Fibroblast of peridontal ligament (primary cell): ENCODE data around the gene PRDM5.

Source experiments
- DNase-seq: peaks from one replicate; pipeline ENCODE4 v3.0.0-alpha.2; 2010; ENCODE audit errors: extremely low read depth

Gene PRDM5

DNA sequence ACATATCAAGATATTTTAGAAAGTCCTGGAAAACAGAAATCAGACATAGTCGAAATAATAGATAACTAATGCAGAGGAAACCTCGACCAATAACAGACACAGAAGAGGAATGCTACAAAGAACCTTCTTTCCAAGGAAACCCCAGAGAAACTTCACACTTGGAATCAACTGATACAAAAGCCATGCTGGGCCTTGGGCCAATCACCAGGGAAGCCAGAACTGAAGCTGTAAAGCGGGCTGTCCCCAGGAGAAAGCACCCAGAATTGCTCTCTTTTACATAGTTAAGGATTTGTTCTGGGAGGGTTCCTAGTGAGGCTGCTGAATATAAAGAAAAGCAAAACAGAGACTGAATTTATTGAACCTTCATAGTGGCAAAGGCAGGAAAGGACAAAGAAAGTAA lies 100.5 kb downstream of the PRDM5 start:
- no peak for DNase-seq

DNA sequence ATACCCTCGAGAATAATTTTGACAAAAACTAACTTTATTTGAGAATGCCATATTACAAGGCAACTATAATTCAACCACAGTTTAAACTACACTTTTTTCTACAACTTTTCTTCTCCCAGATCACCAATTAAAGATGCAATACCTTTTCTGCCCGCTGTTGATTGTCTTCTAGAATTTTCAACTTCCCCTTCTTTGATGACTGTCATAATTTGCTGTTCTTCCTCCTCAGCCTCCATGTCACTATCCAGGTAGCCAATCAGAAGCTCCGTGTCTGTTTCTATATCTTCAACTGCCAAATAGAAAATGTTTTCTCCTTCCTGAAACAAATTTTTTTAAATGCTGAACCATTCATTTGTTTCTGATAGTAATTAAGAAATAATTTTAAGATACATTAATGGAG lies 101.5 kb downstream of the PRDM5 start:
- DNase-seq: no peak

GRCh38 chr4:120819805-120820437 lies 102.6 kb downstream of the PRDM5 start:
- no peak for DNase-seq

- peak; percentile 27 for DNase-seq
Observed at GRCh38 chr4:120816296-120816965, 106.1 kb downstream of the PRDM5 start.

GRCh38 chr4:120815361-120815760 lies 107.2 kb downstream of the PRDM5 start:
- DNase-seq: no peak

- no peak for DNase-seq
Observed at GRCh38 chr4:120814886-120815285, 107.6 kb downstream of the PRDM5 start.

DNA sequence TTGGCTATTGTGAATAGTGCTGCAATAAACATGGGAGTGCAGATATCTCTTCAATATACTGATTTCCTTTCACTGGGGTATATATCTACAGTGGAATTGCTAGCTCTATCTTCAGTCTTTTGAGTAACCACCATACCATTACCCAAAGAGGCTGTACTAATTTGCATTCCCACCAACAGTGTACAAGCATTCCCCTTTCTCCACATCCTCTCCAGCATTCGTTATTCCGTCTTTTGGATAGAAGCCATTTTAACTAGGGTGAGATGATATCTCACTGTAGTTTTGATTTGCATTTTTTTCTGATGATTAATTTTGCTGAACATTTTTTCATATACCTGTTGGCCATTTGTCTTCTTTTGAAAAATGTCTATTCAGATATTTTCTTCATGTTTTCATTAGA lies 110.3 kb downstream of the PRDM5 start:
- DNase-seq: no peak

DNA sequence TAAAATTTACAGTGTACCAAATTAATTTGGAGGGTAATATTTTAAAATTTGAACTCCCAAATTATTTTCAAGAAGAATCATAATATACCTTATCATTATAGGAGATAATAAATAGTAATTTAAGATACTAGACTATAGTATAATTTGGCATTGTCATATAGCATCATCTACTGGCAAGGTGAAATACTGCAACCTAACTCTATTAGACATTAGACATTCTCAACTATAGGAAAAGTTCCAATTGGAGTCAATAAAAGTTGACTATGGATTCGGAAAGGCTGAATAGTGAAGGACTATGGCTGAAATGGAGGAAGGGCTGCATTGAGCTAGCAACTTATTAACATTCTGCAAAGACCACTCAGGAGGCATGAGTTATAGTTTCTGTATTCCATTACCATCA lies 113.0 kb downstream of the PRDM5 start:
- no peak for DNase-seq

- DNase-seq: no peak
Observed at GRCh38 chr4:120808475-120809141, 113.9 kb downstream of the PRDM5 start.

- DNase-seq: peak; percentile 59
Observed at GRCh38 chr4:120801137-120801758, 121.3 kb downstream of the PRDM5 start.

DNA sequence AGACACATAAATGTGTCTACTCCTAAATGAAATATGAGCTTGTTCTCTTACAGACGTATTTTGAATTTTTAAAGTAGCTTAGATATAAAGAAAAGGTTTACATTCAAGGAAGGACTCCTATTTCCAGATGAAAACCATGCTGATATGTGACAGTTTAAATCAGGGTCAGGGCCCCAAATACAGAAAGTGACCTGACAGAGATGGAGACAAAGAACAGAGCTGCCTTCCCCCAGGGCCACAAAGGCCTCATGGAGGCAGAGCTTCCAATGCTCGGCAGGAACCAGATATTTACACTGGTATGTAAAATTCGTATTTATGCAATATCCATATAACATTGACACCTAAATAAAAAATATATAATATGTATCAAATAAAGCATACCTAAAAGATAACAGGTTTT lies 124.0 kb downstream of the PRDM5 start:
- no peak for DNase-seq

DNA sequence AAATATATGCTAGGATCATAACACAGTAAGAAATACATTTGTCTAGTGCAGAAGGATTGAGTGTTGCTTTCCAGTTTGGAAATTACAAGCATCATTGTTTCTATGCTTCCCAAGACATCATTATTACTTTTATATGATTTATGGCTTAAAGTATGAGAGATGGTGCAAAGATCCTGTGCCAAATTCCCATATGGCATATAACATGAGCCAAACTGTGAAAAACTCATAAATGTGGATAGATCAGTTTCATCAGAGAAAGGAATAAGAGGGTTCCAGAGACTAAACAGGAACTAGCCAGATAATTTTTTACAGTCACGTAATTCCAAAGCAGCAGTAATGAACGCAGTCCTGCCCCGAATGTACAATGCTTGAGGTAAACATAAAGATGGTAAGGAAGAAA lies 126.3 kb downstream of the PRDM5 start:
- DNase-seq: no peak

GRCh38 chr4:120785202-120785601 lies 137.3 kb downstream of the PRDM5 start:
- DNase-seq: no peak

DNA sequence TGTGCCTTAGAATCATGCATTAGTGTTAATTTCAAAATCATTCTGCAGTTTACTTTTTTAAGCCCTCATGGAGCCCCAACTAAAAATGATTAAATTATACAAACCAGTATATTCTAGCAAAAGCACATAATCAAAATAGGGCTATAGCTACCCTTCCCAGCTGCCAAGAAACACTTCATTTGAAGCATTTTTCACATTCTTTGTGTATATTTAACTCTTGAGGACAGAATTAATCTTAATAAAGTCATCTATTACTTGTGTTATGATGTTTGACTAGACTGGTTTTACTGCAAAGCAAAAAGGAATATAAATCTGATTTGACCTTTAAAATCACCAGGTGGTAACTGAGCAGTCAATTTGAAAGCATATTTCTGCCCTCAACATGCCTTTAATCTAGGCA lies 145.1 kb downstream of the PRDM5 start:
- DNase-seq: no peak

GRCh38 chr4:120775431-120775830 lies 147.1 kb downstream of the PRDM5 start:
- no peak for DNase-seq

DNA sequence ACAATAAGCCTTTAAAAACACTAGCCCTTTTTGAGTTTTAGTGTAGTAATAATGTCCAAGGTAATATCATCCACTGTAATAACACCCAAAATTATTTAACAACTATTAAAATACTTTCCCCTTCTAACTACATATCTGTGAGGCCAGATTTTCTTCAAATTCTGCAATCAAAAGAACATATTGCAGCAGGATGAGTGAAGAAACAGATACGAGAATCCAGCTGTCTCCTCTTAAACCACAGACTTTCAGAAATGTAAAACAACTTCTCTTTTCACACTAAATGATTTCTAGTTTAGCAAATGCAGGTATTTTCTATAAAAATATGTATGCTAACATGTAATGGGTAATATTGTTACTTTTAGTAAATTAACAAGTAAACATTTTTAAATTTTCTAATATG lies 148.9 kb downstream of the PRDM5 start:
- no peak for DNase-seq

GRCh38 chr4:120771907-120772306 lies 150.6 kb downstream of the PRDM5 start:
- no peak for DNase-seq

DNA sequence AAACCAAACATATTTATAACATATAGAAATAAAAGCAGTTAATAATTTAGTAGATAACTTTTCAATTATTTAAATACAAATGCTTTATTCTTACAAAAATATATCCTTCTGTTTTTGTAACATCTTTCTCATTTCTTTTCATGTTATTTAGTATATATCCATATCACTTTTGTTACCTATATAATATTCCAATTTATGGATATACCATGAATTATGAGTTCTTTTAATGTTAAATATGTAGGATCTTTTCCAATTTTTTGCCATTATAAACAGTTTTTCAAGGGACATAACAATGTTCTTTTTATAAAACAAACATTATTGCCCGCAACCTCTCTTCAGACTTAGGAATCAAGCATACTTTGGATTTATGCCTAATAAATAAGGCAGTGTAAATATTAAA lies 151.6 kb downstream of the PRDM5 start:
- no peak for DNase-seq

DNA sequence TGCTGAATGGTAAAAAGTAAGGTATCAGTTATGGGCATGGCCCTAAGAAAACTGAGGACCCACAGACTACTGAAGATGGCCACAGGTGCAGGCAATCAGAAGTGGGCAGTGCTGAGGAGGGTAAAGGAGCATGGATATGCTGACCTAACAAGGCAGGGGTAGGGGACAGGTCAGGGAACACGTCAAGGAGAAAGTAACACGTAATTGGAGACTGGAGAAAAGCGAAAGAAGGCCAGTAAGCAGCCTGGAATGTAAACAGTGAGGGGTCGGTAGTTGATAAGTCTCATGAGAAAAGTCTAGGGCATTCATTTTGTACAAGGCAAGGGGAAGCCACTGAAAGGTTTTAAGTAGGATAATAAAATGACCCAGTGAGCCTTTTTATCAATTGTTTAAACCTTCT lies 153.3 kb downstream of the PRDM5 start:
- peak; percentile 91 for DNase-seq

DNA sequence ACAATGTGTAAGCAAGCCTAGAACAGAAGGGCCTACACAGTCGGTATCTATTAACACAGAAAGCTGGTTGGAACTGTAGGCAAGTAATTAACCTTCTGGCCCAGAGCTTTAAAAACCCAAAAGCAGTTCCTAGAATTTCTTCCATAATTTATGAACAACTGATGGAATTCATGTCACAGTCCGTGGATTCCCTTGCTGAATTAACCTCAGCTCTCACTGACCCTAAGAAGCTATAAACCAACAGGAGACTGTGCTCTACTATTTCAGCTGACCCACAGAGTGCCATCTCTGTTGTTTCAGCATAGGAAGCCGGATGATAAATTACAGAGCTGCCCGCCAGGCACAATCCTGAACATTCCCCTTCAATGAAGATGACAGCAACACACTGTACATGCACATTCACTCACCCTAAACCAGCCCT lies 157.3 kb downstream of the PRDM5 start:
- no peak for DNase-seq

DNA sequence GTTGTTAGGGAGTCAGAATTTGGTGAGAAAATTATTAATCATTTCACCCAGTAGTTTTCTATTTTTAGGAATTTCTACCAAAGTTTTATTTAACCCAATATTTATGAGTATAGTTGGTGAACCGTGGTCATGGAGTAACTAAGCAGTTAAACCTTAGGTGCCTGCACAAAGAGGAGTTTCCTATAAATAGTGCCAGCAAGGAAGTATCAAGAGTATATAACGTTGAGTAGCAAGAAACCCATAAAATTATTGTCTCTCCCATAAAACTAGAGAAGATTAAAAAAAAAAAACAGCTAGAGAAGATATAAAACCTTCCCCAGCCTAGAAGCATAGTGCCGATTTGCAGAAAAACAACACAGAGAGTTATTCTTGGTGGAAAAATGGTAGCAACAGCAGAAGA lies 158.9 kb downstream of the PRDM5 start:
- no peak for DNase-seq

DNA sequence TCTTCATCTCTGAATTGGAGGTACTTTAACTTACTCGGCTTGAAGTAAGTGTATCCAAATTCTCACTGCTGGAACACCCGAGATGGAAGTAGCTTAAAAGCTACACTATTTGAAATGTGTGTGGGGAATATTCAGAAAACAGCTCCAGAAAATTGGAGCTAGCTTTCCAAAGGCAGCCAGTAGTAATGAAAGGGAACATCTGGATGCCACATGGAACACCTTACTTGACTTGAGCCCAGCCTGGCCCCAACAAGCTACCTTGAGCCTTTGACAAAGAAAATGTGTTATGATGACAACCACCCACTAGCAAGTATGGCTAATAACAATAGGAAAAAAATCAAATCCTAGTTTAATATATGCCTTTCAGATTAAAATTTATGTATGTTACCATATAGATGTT lies 161.5 kb downstream of the PRDM5 start:
- DNase-seq: no peak

DNA sequence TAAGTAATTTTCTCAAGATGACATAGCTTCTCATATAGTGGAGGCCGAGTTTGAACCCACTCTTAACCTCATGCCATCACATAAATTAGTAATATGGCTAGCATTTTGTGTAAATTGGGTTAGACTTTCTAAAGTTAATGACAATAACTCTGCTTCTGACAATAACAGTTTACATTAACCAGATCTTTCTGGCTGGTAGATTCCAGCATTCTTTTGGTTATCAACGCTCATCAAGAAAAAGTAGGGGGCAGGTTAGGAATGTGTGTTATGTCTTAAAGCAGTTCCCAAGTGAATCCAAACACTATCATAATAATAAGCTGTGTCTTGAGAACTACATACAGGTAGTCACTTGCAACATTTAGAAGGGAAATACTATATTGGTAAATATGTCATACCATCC lies 162.5 kb downstream of the PRDM5 start:
- DNase-seq: no peak
